ENCODE data around the gene LMTK3. TPM values are rescaled to one million over a fixed set of nuclear protein-coding genes. Genes with fewer than 3 reads are reported as not detected.
A peak's percentile ranks its signal among the peaks of the same experiment; 100 is the strongest.

LMTK3 gene
- total and polyA plus RNA-seq, 2 of the 13 experiments (the other 11 are each of a cell fraction or from before 2014, with no cell fraction given) = 0.18 to 0.29 TPM

- Histone ChIP-seq H3K36me3 (replicated peaks in 1 of 2; ENCODE audit: control insufficient read depth in 1 of 2, insufficient read depth in 2 of 2, low read length in 2 of 2) (peaks cover 14 to 36% of the 10 kb centered on the region in 2 experiments; a peak in 4 of 5 replicates), H3K79me2 (ENCODE audit: insufficient read depth, low read length) (peaks cover 5% of the 10 kb centered on the region), H3K27me3 (ENCODE audit: control insufficient read depth in 1 of 2, insufficient read depth in 2 of 2, low read length in 2 of 2) (no peaks in the 10 kb centered on the region; a peak in 1 of 5 replicates), H3K27ac (ENCODE audit: extremely low read length, insufficient read depth, low read length) (peak within 1 kb of the TSS; percentile 91), H4K20me1 (ENCODE audit: insufficient read depth, low read length) (no peaks in the 10 kb centered on the region; the same call in 1 of the 2 replicates), H2AFZ (ENCODE audit: low read length) (no peak within 1 kb of the TSS), H3K4me1 (ENCODE audit: insufficient read depth, low read length) (peaks cover 17% of the 10 kb centered on the region), H3K4me2 (ENCODE audit: low read depth, low read length) (peak within 1 kb of the TSS; percentile 83), H3K9ac (ENCODE audit: insufficient read depth, low read depth, low read length) (peak within 1 kb of the TSS; percentile 94), H3K9me3 (ENCODE audit: low read length) (no peaks in the 10 kb centered on the region), H3K4me3 (replicated peaks in 1 of 3; ENCODE audit: insufficient read depth in 1 of 3, low read depth in 2 of 3, low read length in 3 of 3) (peak within 1 kb of the TSS; percentile 76 to 97 (median 82))
- intact Hi-C loops (cut with micrococcal nuclease; ENCODE audit: unreplicated experiment) = loop anchor here (1.0 kb wide), 1 partner anchor 24 kb away; the partner anchor contains the start of gene GRWD1
- CTCF ChIA-PET (ENCODE audit: low intra/inter-chr PET ratio, low total read pairs) = interaction anchor here (0.6 kb wide), 1 partner anchor 114 kb away, joined by 3 read pairs; no protein-coding TSS in a partner anchor
- no peak for FAIRE-seq
- DNase-seq (ENCODE audit: low spot score) = peak; percentile 53
- 0% methylated on average over 14 of the region's 66 CpGs for WGBS (ENCODE audit: low lambda C conversion rate)
- POLR2A ChIA-PET = interaction anchor here (0.7 to 1.5 kb wide), 3 partner anchors 18 to 107 kb away, joined by 3 to 7 read pairs (median 3); no protein-coding TSS in a partner anchor
- in situ Hi-C loops (cut with HindIII; ENCODE audit: extremely low pct_ligation_motif_present, low pct_unique_long_range_greater_than_20kb) = no loop called here
- peak; percentile 81 for ATAC-seq
- no TSS peak for BruUV-seq (replicated peaks)
- TF ChIP-seq ZNF781 (CRISPR knock-in tag; IDR thresholded peaks at IDR 0.05; ENCODE audit: borderline replicate concordance, not compliant biosample characterization) (no peak), ZIK1 (CRISPR knock-in tag; IDR thresholded peaks at IDR 0.05; ENCODE audit: borderline replicate concordance, low read depth) (no peak), ZBTB37 (CRISPR knock-in tag; IDR thresholded peaks at IDR 0.05) (no peak), ARID2 (CRISPR knock-in tag; IDR thresholded peaks at IDR 0.05; ENCODE audit: borderline replicate concordance) (no peak), NFYC (CRISPR knock-in tag; IDR thresholded peaks at IDR 0.05) (no peak), ATF4 (CRISPR knock-in tag; IDR thresholded peaks at IDR 0.05) (peak in 1 of 2 experiments; percentile 25; a peak in 1 of 4 replicates), ETV6 (CRISPR knock-in tag; conservative IDR thresholded peaks at IDR 0.05) (peak; percentile 56; the same call in 1 of the 2 replicates), ZFP36L2 (CRISPR knock-in tag; IDR thresholded peaks at IDR 0.05) (no peak), NFIC (IDR thresholded peaks at IDR 0.05; ENCODE audit: low read length) (no peak), MED8 (CRISPR knock-in tag; IDR thresholded peaks at IDR 0.05; ENCODE audit: insufficient replicate concordance) (no peak), PRDM10 (CRISPR knock-in tag; IDR thresholded peaks at IDR 0.05; ENCODE audit: low read depth) (peak; percentile 97), HOMEZ (CRISPR knock-in tag; IDR thresholded peaks at IDR 0.05; ENCODE audit: low read depth) (no peak), SMARCE1 (IDR thresholded peaks at IDR 0.05; ENCODE audit: borderline replicate concordance) (no peak), HOXA5 (CRISPR knock-in tag; IDR thresholded peaks at IDR 0.05) (no peak; the same call in 1 of the 2 replicates), CEBPB (IDR thresholded peaks at IDR 0.05; ENCODE audit: borderline replicate concordance, low read depth, low read length) (no peak), ZNF672 (CRISPR knock-in tag; IDR thresholded peaks at IDR 0.05) (no peak)
These were observed 42.2 kb downstream of the LMTK3 start, which contains the start of gene CYTH2 for GRCh38 chr19:48469289-48469881. Gene CYTH2, plus strand, starts transcription at chr19:48469369. Its CDS starts 139 bp downstream, at chr19:48469508.

Data from HepG2 (cell line).